ENCODE results near the gene FHIT.

Gene FHIT

DNA sequence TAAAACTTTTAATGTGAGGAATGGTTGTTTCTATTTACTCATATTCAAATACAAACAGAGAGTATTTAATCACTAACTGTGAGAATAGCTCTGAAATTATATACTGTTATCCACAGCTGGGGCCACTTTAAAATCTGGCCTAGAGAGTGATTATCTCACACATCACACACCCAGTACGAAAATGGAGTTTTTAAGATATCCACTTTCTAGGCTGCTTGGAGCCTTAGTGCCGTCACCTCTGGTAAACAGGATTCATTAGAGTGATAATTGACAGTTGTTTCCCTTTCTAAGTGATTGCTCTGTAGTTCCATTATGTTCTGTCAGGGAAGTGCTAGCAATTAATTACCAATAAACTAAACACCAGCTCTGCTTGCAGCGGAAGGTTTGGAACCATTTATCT, 942.4 kb downstream of the FHIT start:
- no peak for DNase-seq

DNA sequence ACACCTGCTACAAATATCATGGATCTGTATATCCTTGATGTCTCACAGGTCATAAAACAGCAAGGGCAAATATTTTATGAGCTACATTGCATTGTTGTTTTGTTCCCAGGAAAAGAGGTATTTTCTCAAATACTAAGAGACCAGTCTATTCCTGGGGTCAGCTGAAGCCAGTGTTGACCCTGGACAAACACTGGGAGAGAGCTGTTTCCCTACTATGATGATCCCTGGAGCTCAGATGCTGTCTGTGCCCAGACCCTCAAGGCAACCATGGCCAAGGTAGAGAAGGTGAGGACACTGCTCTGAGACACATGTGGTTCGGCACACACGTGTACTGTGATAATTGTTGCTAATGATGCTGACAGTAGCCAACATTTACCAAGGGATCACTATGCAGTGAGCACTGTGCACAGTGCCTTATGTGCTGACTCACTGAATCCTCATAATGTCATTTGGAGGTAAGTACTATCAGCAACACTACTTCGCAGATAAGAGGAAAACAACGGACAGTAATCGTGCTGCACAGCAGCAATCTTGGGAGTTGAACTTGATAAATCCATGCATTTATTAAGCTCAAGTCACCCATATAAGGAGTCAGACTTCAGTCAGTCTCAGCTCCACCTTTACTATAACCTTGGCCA, 943.6 kb downstream of the FHIT start:
- no peak for DNase-seq

DNA sequence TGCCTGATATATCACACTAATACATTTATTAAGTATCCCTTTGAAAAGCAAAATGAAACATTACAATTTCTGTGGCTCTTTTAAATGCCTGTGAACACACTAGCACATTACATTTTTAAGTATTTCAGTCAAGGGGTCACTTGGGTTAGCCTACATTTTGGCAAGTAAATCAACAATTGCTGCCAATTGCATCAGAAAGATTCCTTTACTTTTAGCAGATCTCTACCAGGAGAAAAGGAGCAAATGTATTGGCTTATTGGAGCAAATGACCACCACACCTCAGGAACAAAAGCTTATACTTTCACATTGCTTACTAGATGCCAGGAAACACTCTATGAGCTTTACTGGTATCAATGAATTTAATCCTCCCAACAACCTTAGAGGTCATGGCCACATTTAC, 947.1 kb downstream of the FHIT start:
- DNase-seq, result no peak

- no peak for DNase-seq
Measured at GRCh38 chr3:60303160-60303559, 948.1 kb downstream of the FHIT start.

- no peak for DNase-seq
Measured at GRCh38 chr3:60301142-60301541, 950.1 kb downstream of the FHIT start.

DNA sequence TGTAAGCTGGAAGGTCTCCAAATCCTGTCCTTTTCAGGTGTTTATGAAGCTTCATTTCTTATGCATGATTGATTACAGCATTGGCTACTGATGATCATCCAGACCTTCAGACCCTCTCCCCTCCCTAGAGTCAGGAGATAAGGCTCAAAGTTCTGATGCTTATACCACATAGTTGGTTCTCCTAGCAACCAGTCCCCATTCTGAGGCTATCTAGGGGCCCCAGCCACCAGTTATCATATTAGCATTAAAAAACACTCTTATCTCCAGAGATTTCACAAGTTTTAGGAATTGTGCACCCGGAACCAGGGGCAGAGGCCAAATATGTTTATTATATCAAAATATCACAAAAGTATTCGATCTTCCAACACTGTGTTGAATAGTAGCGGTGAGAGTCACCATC, 953.1 kb downstream of the FHIT start:
- peak; percentile 4 for DNase-seq

DNA sequence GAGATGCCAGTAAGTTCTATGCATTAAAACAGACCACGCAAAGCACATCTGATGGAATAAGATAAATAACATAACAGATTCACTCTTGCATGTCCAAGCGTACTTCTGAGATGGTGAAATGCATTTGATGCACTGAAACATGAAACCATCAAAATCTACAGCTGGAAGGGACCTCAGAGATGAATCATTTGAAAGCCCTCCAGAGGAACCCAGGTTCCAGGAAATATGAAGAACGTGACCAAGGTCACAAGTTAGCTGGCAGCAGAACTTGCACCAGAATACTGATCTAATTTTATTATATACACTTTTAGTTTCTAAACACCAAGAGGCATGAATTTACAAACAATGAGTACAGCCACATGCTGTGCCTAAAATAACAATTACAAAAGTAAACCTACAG, 957.1 kb downstream of the FHIT start:
- no peak for DNase-seq

GRCh38 chr3:60291115-60291514, 960.1 kb downstream of the FHIT start:
- no peak for DNase-seq

DNA sequence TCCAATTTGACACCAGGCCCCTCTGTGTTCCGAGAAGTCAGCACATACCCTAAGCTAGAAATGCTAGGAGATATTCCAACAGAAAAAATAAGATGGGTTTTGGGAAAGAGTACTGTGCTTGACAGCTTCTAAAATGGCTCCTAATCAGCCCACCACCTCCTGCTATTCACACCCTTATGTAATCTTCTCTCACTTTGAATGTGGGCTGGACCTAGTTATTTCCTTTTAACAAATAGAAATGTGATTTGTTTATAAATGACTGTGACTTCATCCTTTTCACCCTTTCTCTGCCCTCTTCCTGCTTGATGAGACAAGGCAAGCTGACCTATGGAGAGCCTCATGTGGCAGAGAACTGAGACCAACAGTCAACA, 961.1 kb downstream of the FHIT start:
- DNase-seq, result no peak

GRCh38 chr3:60289341-60290121, 961.7 kb downstream of the FHIT start:
- DNase-seq, result no peak

DNA sequence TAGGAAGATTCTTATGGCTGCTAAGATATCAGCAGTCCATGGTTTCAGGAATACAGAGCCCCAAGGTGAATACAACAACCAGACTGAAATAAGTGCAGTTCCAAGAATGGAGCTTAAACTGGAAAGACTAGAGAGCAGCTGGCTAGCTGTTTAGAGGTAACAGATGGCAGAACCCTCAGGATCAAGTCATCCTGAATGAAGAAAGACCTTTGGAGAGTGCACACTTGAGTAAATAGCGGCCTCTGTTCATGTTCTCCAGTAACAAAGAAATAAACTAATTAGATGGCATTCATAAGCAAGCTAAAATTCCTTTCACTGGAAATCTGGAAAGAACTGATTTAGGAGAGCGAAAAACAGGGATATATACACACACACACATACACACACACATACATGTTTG, 968.4 kb downstream of the FHIT start:
- DNase-seq, result no peak

DNA sequence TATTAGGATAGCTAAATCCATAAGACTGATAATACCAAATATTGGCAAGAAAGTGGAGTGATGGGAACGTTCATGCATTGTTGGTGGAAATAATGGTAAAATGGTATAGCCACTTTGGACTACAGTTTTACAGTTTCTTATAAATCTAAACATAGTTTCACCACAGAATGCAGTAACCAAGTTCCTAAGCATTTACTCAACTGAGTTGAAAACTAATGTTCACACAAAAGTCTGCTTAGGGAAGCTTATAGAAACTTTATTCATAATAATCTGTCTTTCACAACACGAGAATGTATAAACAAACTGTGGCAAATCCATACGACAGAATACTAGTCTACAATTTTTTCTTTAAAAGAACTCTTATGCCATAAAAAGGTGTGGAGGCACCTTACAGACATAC, 969.3 kb downstream of the FHIT start:
- DNase-seq, result no peak

- DNase-seq, result no peak
Measured at GRCh38 chr3:60277361-60277800, 973.9 kb downstream of the FHIT start.

- no peak for DNase-seq
Measured at GRCh38 chr3:60276615-60277014, 974.6 kb downstream of the FHIT start.

- no peak for DNase-seq
Measured at GRCh38 chr3:60274646-60275045, 976.6 kb downstream of the FHIT start.

GRCh38 chr3:60274098-60274497, 977.2 kb downstream of the FHIT start:
- DNase-seq, result no peak

GRCh38 chr3:60269829-60270266, 981.4 kb downstream of the FHIT start:
- no peak for DNase-seq

DNA sequence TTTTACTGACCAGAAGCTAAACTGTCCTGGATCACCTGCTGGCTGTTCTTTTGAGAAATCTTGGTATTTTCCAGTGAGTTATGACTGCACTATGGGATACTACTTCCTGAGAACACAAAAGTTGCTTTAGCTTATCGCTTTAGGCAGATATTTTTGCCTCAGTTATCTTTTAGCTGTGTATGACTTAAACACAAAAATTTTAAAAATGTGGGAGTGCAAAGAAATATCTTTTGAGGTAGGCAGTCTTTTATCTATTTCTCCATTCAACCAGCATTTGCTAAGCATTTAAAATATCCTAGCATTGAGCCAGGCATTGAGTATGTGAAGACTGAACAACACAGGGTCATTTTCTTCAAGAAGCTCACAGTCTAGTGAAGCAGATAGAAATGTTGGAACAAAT, 981.9 kb downstream of the FHIT start:
- DNase-seq, result no peak

DNA sequence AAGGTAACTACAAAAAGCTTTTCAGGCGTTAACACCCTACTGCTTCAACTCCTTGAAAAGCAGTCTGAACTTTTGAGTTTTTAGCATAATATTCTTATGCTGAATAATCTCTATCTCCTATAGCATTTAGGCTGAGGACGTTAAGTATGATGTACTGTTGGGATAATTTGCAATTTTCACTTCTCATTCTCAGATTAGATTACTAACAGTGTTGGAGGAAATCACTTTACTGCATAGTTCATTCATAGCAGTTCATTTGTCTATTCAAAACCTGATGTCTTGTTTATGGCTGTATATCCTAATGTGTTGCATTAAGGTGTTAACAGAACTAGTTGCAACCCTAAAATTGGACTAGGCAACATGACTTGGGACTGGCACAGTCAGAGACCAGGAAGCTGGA, 983.1 kb downstream of the FHIT start:
- no peak for DNase-seq

DNA sequence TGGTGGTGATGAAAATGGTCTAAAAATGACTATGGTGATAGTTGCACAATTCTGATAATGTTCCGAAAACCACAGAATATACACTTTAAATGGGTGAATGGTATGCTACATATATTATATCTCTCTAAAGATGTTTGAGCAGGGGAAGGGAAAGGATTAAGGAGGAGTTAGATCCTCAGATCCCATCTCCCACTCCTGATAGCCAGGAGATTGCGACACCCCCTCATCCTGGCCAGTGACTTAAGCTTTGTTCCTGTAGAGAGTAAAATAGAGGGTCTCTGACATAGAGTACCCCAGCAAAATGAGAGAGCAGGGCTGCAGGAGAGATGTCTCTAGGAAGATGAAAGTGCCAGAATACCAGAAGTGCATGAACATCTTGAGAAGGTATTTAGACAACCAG, 984.8 kb downstream of the FHIT start:
- DNase-seq, result no peak

DNA sequence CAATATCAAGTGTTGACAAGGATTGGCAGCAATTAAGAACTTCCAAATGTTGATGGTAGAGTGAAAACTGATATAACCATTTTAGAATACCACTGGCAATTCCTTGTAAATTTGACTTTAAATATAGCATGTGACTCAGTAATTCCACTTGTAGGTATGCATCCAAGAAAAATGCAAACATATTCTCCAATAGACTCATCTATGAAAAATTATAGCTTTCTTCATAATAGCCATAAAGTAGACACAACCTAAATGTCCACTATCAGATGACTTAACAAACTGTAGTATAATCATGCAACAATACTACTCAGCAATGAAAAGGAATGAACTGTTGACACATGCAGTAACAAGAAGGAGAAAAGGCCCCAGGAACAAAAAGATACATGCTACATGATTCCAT, 988.1 kb downstream of the FHIT start:
- DNase-seq, result no peak

DNA sequence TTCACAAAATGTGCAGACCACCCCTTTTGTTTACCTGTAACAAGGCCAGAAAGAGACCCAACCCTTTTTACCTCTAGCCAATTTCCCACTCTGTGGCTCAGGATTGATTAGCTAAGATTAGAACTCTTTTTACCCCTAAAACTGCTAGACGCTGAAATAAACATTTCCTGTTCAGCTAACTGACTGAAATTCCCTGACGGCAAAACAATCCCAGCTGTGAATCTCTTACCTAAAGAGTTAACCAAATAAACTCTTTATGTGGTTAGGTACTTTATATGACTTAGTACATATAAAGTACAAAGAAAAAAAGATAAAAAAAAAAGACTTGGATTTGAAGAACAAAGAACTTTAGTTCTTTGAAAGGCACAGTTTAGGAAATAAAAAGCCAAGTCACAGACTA, 988.7 kb downstream of the FHIT start:
- no peak for DNase-seq

GRCh38 chr3:60260546-60260945, 990.7 kb downstream of the FHIT start:
- no peak for DNase-seq

DNA sequence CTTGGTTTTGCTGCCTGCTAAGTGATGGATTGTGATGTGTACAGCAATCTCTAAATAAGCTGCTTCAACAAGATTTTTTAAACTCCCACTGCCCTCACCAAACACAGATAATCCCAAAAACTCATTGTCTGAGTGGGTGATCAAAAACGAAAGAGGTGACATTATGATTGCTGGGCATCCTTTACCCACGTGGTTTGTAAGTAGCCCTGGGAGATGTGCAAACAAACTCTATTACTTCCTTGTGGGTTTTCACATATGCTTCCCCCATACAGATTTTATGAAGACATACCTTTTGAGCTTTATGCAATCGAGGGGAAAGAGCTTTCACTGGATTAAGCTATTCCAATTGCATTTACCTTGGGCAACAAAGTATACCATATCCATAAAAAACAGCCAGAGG, 1000.4 kb downstream of the FHIT start:
- no peak for DNase-seq

DNA sequence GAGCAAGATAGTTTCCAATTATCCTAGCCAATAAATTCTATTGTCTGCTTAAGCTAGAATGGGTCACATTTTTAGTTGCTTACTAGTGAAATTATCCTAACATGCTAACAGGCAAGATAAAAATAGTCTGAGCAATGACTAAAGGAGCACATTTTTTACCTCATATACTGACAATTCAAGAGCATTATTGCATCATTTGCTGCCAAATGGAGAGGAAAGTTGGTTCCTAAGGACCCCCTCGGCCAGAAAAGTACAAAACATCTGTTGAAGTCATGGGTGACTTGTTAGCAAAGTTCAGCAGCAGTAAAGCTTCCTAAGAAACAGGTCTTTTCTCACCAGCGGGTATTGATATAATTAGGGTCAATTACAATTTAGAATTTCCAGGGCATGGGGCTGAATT, 1001.0 kb downstream of the FHIT start:
- DNase-seq, result no peak

All from hematopoietic multipotent progenitor cell treated with erythropoietin and hydrocortisone succinate and interleukin-3 and kit ligand, for 8 days (in vitro differentiated cells).